Measurements from ENCODE around the gene LTBR. TPM values are rescaled to one million over a fixed set of nuclear protein-coding genes. Genes with fewer than 3 reads are reported as not detected.

Gene LTBR
- total RNA-seq, 1 experiment from 2014 or later = 4.8 TPM

DNA sequence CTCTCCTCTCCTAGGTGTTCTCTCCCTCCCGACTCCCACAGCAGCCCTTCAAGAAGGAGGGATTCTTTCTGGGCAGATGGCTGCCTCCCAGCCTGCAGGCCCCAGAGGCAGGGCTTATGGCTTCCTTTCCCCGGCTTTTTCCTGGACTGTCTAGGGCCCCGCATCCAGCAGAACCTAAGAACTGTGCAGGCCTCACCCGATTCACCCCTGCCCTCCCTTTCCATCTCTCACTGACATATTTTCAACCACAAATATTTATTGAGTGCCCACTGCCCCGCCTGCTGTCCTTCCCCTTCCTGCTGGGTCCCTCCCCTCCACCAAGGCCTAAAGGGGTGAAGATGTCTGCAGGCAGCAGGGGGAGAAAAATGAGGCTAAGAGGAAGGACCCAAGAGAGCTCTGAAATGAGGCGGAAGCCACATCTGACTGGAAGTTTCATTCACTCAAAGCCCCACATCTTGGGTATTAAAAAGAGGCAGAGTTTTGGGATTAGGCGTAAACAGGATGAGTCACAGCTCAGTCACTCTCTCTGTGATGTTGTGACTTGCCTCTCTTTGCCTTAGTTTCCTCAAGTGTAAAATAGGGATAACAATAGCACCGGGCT lies 11.5 kb upstream of the LTBR start:
- no peak overlapping the region for H3K4ac ChIP-seq (ENCODE audit: low read depth, low read length)
- H3K4me1 Mint-ChIP-seq = peaks cover 82% of the 10 kb centered on the region in 2 experiments
- no peak for TF ChIP-seq CTCF (conservative IDR thresholded peaks at IDR 0.05)
- H3K27ac Mint-ChIP-seq = peak overlapping the region; percentile 87 to 94 (median 94)
- H3K27me3 Mint-ChIP-seq (ENCODE audit: low read depth) = no peaks in the 10 kb centered on the region
- H3K36me3 Mint-ChIP-seq (ENCODE audit: insufficient read depth in 1 of 3, low read depth in 3 of 3) = peaks cover 3 to 30% (median 20%) of the 10 kb centered on the region in 3 experiments
- no peak overlapping the region for H4K8ac ChIP-seq (replicated peaks; ENCODE audit: insufficient read length, low read depth, low read length)
- H3K9me3 ChIP-seq (ENCODE audit: control insufficient read depth, low read depth, low read length) = no peaks in the 10 kb centered on the region
- no peak overlapping the region for H4K5ac ChIP-seq (ENCODE audit: insufficient read length, low read depth, low read length)
- H2BK5ac ChIP-seq (ENCODE audit: insufficient read length, low read length) = no peak overlapping the region
- no peak overlapping the region for H3K14ac ChIP-seq (ENCODE audit: insufficient read depth, low read length)
- H3T11ph ChIP-seq (ENCODE audit: low read length) = no peak overlapping the region
- H3K23me2 ChIP-seq (ENCODE audit: insufficient read length, low read depth, low read length, poor library complexity, severe bottlenecking) = peaks cover 51% of the 10 kb centered on the region
- H3K27me3 ChIP-seq (ENCODE audit: insufficient read depth, low read length) = no peaks in the 10 kb centered on the region
- no peak overlapping the region for H2BK15ac ChIP-seq (ENCODE audit: low read depth, low read length)
- peaks cover 19% of the 10 kb centered on the region for H3K4me1 ChIP-seq (ENCODE audit: insufficient read depth, low read length)
- no peak overlapping the region for H2BK20ac ChIP-seq (ENCODE audit: low read depth, low read length, poor library complexity, severe bottlenecking)
- H2AK5ac ChIP-seq (ENCODE audit: insufficient read length, low read length) = no peak overlapping the region
- peak overlapping the region; percentile 63 for H3K27ac ChIP-seq (ENCODE audit: insufficient read length, low read depth, low read length)
- H3K79me1 ChIP-seq (ENCODE audit: insufficient read depth, low read depth, low read length, poor library complexity, severe bottlenecking) = peaks cover 9% of the 10 kb centered on the region
- peak overlapping the region; percentile 82 for H3K4me2 ChIP-seq (ENCODE audit: insufficient read depth, insufficient read length, low read length)
- no peak overlapping the region for H3K23ac ChIP-seq (ENCODE audit: insufficient read length, low read depth, low read length)
- H3K79me2 ChIP-seq (ENCODE audit: insufficient read depth, low read length) = peaks cover 29% of the 10 kb centered on the region
- H3K4me3 Mint-ChIP-seq = peak overlapping the region; percentile 79 to 89
- no peaks in the 10 kb centered on the region for H3K9me3 Mint-ChIP-seq
- no peak for DNase-seq
- peak overlapping the region; percentile 93 for H3K9ac ChIP-seq (ENCODE audit: extremely low read depth, insufficient read length, low read length)
- H2AFZ ChIP-seq (ENCODE audit: low read length) = no peak overlapping the region
- no peak overlapping the region for H3K56ac ChIP-seq (ENCODE audit: insufficient read length, low read depth, low read length)
- no peak overlapping the region for H2BK12ac ChIP-seq (ENCODE audit: insufficient read length, low read depth, low read length)
- H4K20me1 ChIP-seq (ENCODE audit: control insufficient read depth, insufficient read depth, insufficient read length) = no peaks in the 10 kb centered on the region
- no CpG with 5 or more reads among the region's 8 CpGs for WGBS (ENCODE audit: extremely low coverage, insufficient read length, low lambda C conversion rate)
- no peak overlapping the region for H4K91ac ChIP-seq (ENCODE audit: insufficient read length, low read depth, low read length)
- H2BK120ac ChIP-seq (ENCODE audit: low read depth, low read length, poor library complexity, severe bottlenecking) = no peak overlapping the region
- H3K18ac ChIP-seq (ENCODE audit: insufficient read length, low read depth, low read length) = no peak overlapping the region

Measured in H9 (cell line).